PC-9 (cell line): Measurements from ENCODE around the gene G6PC3. TPM values are rescaled to one million over a fixed set of nuclear protein-coding genes. Genes with fewer than 3 reads are reported as not detected.
A peak's percentile ranks its signal among the peaks of the same experiment; 100 is the strongest.

ENCODE experiments used
- BruUV-seq: library from RNA; stranded (reverse); fragments of 400-500 nt; replicated peaks from 2 replicates; lab custom pipeline; 2021; lab: Mats Ljungman, UMichigan
- CTCF ChIA-PET: fragments of 300-600 bp; sonication (Branson Sonifier 250); formaldehyde crosslinking; loops from one replicate; lab custom pipeline; 2022; ENCODE audit warnings: antibody characterized with exemption; lab: Charles Lee
- POLR2A ChIA-PET: fragments of 300-600 bp; sonication (Branson Sonifier 250); formaldehyde crosslinking; loops from one replicate; lab custom pipeline; 2022; ENCODE audit warnings: antibody characterized with exemption; ENCODE audit not compliant: unreplicated experiment; lab: Charles Lee
- DNase-seq, 2 experiments: peaks; one replicate each; pipeline versions ENCODE4 v3.0.0 to v3.0.0-alpha.2; 2015 to 2022; ENCODE audit warnings: mixed read lengths in 1 of 2
- H2AFZ ChIP-seq: fragments of 200-600 bp; sonication (generic); 2 replicates; pipeline ENCODE4 v1.8.1; 2017; ENCODE audit warnings: antibody characterized with exemption
- H3F3A ChIP-seq: fragments of 200-600 bp; sonication (generic); 2 replicates; pipeline ENCODE4 v1.8.1; 2017; ENCODE audit warnings: antibody characterized with exemption, mild to moderate bottlenecking, low read depth; ENCODE audit not compliant: insufficient read depth
- H3K27ac ChIP-seq: fragments of 200-600 bp; sonication (generic); 2 replicates; pipeline ENCODE4 v1.6.1; 2016; ENCODE audit warnings: mixed run types
- H3K27me3 ChIP-seq: fragments of 200-600 bp; sonication (generic); 2 replicates; pipeline ENCODE4 v1.6.1; 2016; ENCODE audit warnings: low read depth, mixed run types; ENCODE audit not compliant: insufficient read depth
- H3K36me3 ChIP-seq: fragments of 200-600 bp; sonication (generic); 2 replicates; pipeline ENCODE4 v1.6.1; 2016; ENCODE audit warnings: low read depth, mixed run types
- H3K4me1 ChIP-seq: fragments of 200-600 bp; sonication (generic); replicated peaks from 2 replicates; pipeline ENCODE4 v1.6.1; 2016; ENCODE audit warnings: mixed run types; ENCODE audit not compliant: insufficient read depth
- H3K4me2 ChIP-seq: fragments of 200-600 bp; sonication (generic); 2 replicates; pipeline ENCODE4 v1.6.1; 2017; ENCODE audit warnings: mixed run types
- H3K4me3 ChIP-seq: fragments of 200-600 bp; sonication (generic); 2 replicates; pipeline ENCODE4 v1.6.1; 2016; ENCODE audit warnings: mixed run types
- H3K79me2 ChIP-seq: fragments of 200-600 bp; sonication (generic); 2 replicates; pipeline ENCODE4 v1.6.1; 2017; ENCODE audit warnings: low read depth, mixed run types
- H3K9me2 ChIP-seq: fragments of 200-600 bp; sonication (generic); 2 replicates; pipeline ENCODE4 v1.8.1; 2017; ENCODE audit warnings: mild to moderate bottlenecking; ENCODE audit not compliant: insufficient read depth
- H3K9me3 ChIP-seq: fragments of 200-600 bp; sonication (generic); 2 replicates; pipeline ENCODE4 v1.8.1; 2016; ENCODE audit warnings: low read depth; ENCODE audit not compliant: insufficient read depth
- H4K20me1 ChIP-seq: fragments of 200-600 bp; sonication (generic); 2 replicates; pipeline ENCODE4 v1.8.1; 2017; ENCODE audit not compliant: insufficient read depth
- CTCF ChIP-seq: fragments of 200-600 bp; sonication (generic); conservative IDR thresholded peaks from 2 replicates; pipeline ENCODE4 v1.6.1; 2017; ENCODE audit warnings: mixed run types, antibody characterized with exemption, mild to moderate bottlenecking, moderate library complexity
- EZH2 ChIP-seq: fragments of 200-600 bp; sonication (generic); IDR thresholded peaks from 2 replicates; pipeline ENCODE4 v1.8.0; 2017; ENCODE audit warnings: antibody characterized with exemption, low read depth
- intact Hi-C: fragments of 100-400 bp; cut with micrococcal nuclease; formaldehyde crosslinking; loops from one replicate; pipeline ENCODE4 v1.10.0; 2022; ENCODE audit not compliant: unreplicated experiment
- total RNA-seq: library from RNA; stranded (reverse); gene quantifications from 2 replicates; pipeline ENCODE4 v1.2.3, GENCODE V29; 2021

Gene G6PC3
- total RNA-seq, 1 experiment from 2014 or later, result 69.3 TPM

DNA sequence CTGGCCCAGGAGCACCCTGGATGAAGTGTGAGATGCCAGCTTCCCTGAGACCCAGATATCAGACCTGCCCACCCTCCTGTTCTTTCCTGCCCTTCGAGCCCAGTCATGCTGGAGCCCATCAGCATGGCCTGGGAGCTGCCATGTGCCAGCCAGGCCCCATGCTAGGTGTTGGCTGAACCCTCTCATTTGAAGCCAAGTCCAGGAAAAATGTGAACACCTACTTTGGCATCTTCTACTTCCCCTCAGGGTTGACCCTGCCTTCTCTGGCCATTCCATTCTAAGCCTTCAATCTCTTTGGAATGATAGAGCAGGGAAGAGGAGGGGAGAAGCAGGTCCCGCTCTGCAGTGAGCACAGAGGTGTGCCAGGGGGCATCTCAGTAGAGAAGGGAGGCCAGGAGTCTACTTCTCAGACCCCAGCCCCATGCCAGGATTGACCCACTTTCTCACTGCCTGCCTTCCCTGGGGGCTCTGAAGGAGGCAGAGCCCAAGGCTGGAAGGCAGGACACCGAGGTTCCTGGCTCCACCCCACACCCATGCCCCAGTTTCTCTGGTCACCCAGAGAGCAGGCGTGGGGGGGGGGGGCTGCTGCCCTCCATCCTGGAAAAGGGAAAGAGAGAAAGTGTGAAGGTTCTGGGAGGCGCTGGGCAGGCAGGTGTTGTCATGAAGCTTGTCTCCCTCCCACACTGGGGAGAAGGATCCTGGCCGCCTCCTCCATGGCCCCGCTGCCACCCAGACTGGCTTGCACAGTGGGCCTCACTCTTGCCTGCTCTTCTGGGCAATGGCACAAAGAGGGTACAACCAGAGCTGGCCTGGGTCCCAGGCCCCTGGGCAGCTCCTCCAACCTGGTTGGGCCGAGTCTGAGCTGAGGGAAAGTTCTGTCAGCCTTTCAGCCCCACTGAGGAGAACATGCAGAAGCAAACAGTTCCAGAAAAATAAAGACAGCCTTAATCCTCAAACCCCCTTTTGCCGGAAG is 43.6 kb downstream of the G6PC3 start:
- Histone ChIP-seq H3K9me3 (no peaks in the 10 kb centered on the region), H3K36me3 (no peaks in the 10 kb centered on the region), H2AFZ (no peak overlapping the region), H3K4me2 (no peak overlapping the region), H3K4me3 (no peak overlapping the region), H3K27ac (no peak overlapping the region), H4K20me1 (peaks cover 8% of the 10 kb centered on the region; the same call in 1 of the 2 replicates), H3K79me2 (no peaks in the 10 kb centered on the region), H3K4me1 (peaks cover 32% of the 10 kb centered on the region), H3K9me2 (no peaks in the 10 kb centered on the region), H3F3A (peaks cover 8% of the 10 kb centered on the region; the same call in 1 of the 2 replicates), H3K27me3 (no peaks in the 10 kb centered on the region)
- BruUV-seq, result no TSS peak
- ChIA-PET POLR2A (interaction anchor here (0.7 kb wide), 1 partner anchor 9 kb away, joined by 12 read pairs; no protein-coding TSS in a partner anchor), CTCF (no interaction called here)
- intact Hi-C loops, result no loop called here
- DNase-seq, result no peak
- TF ChIP-seq EZH2, result no peak
- no peak for TF ChIP-seq CTCF

DNA sequence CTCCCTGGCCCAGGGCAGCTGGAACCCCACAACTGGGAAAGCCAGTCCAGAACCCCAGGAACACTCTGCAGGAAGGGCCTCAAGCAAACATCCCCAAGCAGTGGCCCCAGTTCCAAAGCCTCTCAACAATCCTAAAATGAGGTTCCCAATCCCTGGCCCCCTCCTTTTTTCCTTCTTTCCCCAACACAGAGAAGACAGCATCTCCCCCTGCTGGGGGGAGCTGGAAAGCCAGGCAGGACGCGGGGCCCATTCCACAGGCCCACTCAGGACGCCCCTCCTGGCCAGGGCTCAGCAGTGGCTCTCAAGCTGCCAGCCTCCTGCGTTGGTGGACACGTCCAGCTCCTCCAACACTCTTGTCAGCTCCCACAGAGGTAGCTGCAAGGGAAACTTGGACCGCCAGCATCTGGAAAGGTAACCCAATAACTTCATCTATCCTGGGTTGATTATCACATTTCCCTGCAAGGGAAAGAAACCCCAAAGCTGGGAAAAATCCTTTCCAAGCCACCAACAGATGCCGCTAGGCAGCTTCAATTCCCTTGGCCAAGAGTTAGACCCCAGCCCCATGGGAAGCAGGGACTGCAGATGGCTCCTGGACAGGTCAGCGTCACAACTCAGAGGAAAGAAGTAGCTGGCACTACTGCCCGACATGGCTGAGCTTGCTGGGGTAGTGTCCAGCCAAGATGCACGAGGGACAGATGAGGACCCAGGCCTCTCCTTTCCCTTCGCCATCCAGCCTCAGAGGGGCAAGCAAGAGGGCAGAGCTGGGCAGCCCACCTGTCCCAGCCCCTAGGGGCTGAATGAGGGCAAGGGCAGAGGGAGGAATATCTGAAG is 45.3 kb downstream of the G6PC3 start:
- Histone ChIP-seq H3K9me3 (no peaks in the 10 kb centered on the region), H3F3A (peaks cover 8% of the 10 kb centered on the region; the same call in 1 of the 2 replicates), H3K4me1 (peaks cover 16% of the 10 kb centered on the region), H3K9me2 (no peaks in the 10 kb centered on the region), H3K27ac (no peak overlapping the region), H2AFZ (no peak overlapping the region), H3K4me2 (no peak overlapping the region), H4K20me1 (peaks cover 8% of the 10 kb centered on the region; the same call in 1 of the 2 replicates), H3K4me3 (no peak overlapping the region), H3K27me3 (no peaks in the 10 kb centered on the region), H3K36me3 (no peaks in the 10 kb centered on the region), H3K79me2 (no peaks in the 10 kb centered on the region)
- ChIA-PET CTCF (interaction anchor here (0.5 to 0.7 kb wide), 3 partner anchors 53 to 103 kb away, joined by 3 to 4 read pairs (median 3); no protein-coding TSS in a partner anchor), POLR2A (interaction anchor here (0.6 kb wide), 1 partner anchor 34 kb away, joined by 7 read pairs; no protein-coding TSS in a partner anchor)
- peak in 1 of 2 experiments; percentile 42 for DNase-seq
- TF ChIP-seq EZH2 (no peak), CTCF (peak; percentile 89)
- intact Hi-C loops, result loop anchor here (1.0 kb wide), 1 partner anchor 32 kb away; no protein-coding TSS in a partner anchor
- BruUV-seq, result no TSS peak

- Histone ChIP-seq H3K27ac (no peak overlapping the region), H4K20me1 (0 out of 2 replicates have a peak, but pooled peaks cover 8% of the 10 kb centered on the region), H3K36me3 (no peaks in the 10 kb centered on the region), H3K9me2 (no peaks in the 10 kb centered on the region), H3K4me3 (no peak overlapping the region), H3K79me2 (no peaks in the 10 kb centered on the region), H3K4me2 (no peak overlapping the region), H3K9me3 (no peaks in the 10 kb centered on the region), H3K4me1 (peaks cover 9% of the 10 kb centered on the region), H2AFZ (no peak overlapping the region), H3K27me3 (peaks cover 1% of the 10 kb centered on the region; the same call in 1 of the 2 replicates), H3F3A (no peaks in the 10 kb centered on the region)
- DNase-seq, result no peak
- ChIA-PET POLR2A (no interaction called here), CTCF (no interaction called here)
- intact Hi-C loops, result no loop called here
- no peak for TF ChIP-seq CTCF
- no peak for TF ChIP-seq EZH2
- BruUV-seq, result no TSS peak
These were observed 46.8 kb downstream of the G6PC3 start for GRCh38 chr17:44117351-44117750.
